ENCODE data around the gene C6orf132. TPM values are rescaled to one million over a fixed set of nuclear protein-coding genes. Genes with fewer than 3 reads are reported as not detected.

C6orf132 gene
- total and polyA plus RNA-seq, 2 of the 8 experiments (the other 6 are each of a cell fraction or from before 2014, with no cell fraction given), result 31.5 to 64.0 TPM

DNA sequence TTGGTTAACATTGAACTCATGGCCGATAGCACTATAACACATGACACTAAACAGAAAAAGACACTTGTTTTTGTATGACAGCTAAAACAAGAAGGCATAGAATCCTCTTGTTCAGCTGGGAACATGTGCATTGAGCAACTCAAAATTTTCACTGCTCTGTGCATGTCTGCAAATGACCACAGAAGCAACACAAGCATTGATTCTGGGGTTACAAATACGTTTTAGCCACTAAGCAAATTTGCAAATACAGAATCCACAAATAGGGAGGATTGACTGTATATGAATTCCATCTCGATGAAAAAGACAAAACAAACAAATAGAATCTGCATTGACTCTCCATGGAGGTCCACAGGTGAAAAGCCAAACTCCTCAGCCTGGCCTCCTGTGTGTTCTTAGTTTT is 31.7 kb downstream of the C6orf132 start:
- no peak overlapping the region for H3K4me3 ChIP-seq (ENCODE audit: extremely low read depth in 1 of 4, insufficient read depth in 2 of 4, low read depth in 3 of 4, low read length in 4 of 4)

More for the DNA sequence above, 31.7 kb downstream of the C6orf132 start:
- no peak for DNase-seq (ENCODE audit: low read depth in 1 of 2, low spot score in 2 of 2)
- Histone ChIP-seq H2BK5ac (ENCODE audit: low read depth, low read length) (no peak overlapping the region), H2BK12ac (ENCODE audit: low read depth, low read length) (no peak overlapping the region), H3K36me3 (ENCODE audit: control insufficient read depth in 2 of 4, insufficient read depth in 4 of 4, low read length in 3 of 4) (peaks cover 2 to 29% (median 13%) of the 10 kb centered on the region in 4 experiments; a peak in 5 of 8 replicates), H2BK120ac (replicated peaks; ENCODE audit: low read depth, low read length) (no peak overlapping the region), H3K4me2 (ENCODE audit: insufficient read depth in 1 of 2, low read depth in 2 of 2, low read length in 2 of 2) (no peak overlapping the region), H4K91ac (replicated peaks; ENCODE audit: insufficient read length, low read length) (no peak overlapping the region), H3K27ac (ENCODE audit: low read depth, low read length) (no peak overlapping the region), H3K79me2 (ENCODE audit: control insufficient read depth in 1 of 2, insufficient read depth in 2 of 2, low read length in 2 of 2) (peaks cover 0 to 29% of the 10 kb centered on the region in 2 experiments; a peak in 1 of 4 replicates), H2BK15ac (ENCODE audit: low read length) (no peak overlapping the region), H4K20me1 (replicated peaks in 1 of 2; ENCODE audit: control insufficient read depth in 1 of 2, insufficient read depth in 2 of 2, low read length in 2 of 2) (peaks cover 7 to 16% of the 10 kb centered on the region in 2 experiments), H2AFZ (ENCODE audit: low read length) (no peak overlapping the region), H3K4ac (replicated peaks; ENCODE audit: insufficient read length, low read depth, low read length) (no peak overlapping the region), H3K56ac (replicated peaks; ENCODE audit: insufficient read length, low read depth, low read length) (no peak overlapping the region), H3K18ac (ENCODE audit: extremely low read depth, low read length) (no peak overlapping the region), H3K23me2 (ENCODE audit: low read depth, low read length) (no peaks in the 10 kb centered on the region), H3K9me3 (ENCODE audit: insufficient read depth in 2 of 2, low read depth in 1 of 2, low read length in 1 of 2) (no peaks in the 10 kb centered on the region), H3K4me1 (replicated peaks in 1 of 4; ENCODE audit: control insufficient read depth in 3 of 4, insufficient read depth in 4 of 4, low read length in 3 of 4) (no peaks in the 10 kb centered on the region; a peak in 1 of 7 replicates), H3K14ac (ENCODE audit: insufficient read length) (no peak overlapping the region), H4K5ac (ENCODE audit: insufficient read length, low read depth, low read length) (no peak overlapping the region), H3K23ac (ENCODE audit: insufficient read length) (no peak overlapping the region), H3K27me3 (replicated peaks in 1 of 4; ENCODE audit: control insufficient read depth in 3 of 4, extremely low read depth in 1 of 4, insufficient read depth in 3 of 4, low read length in 3 of 4) (no peaks in the 10 kb centered on the region), H3K9ac (replicated peaks in 1 of 4; ENCODE audit: extremely low read depth in 1 of 4, low read depth in 3 of 4, low read length in 3 of 4) (no peak overlapping the region), H4K8ac (ENCODE audit: extremely low read depth, insufficient read depth, low read length) (no peak overlapping the region), H3K79me1 (ENCODE audit: low read depth, low read length) (peaks cover 4% of the 10 kb centered on the region; the same call in 1 of the 2 replicates), H2BK20ac (ENCODE audit: low read length) (no peak overlapping the region), H2AK5ac (ENCODE audit: low read depth, low read length) (no peak overlapping the region)
- CTCF ChIA-PET (ENCODE audit: partially characterized antibody), result interaction anchor here (0.6 to 5.1 kb wide), 12 partner anchors 11 to 44 kb away, joined by 3 to 24 read pairs (median 4); no protein-coding TSS in a partner anchor
- TF ChIP-seq ASH2L (IDR thresholded peaks at IDR 0.05; ENCODE audit: low read length) (no peak), NANOG (IDR thresholded peaks at IDR 0.05; ENCODE audit: insufficient read depth, low read depth, low read length, poor library complexity, severe bottlenecking) (no peak), EP300 (IDR thresholded peaks at IDR 0.05; ENCODE audit: borderline replicate concordance in 1 of 2, low read depth in 2 of 2, low read length in 2 of 2) (no peak), FOSL1 (IDR thresholded peaks at IDR 0.05; ENCODE audit: insufficient read depth, low read depth, low read length) (no peak), KDM4A (IDR thresholded peaks at IDR 0.05; ENCODE audit: low read depth, low read length, severe bottlenecking) (no peak), JUND (IDR thresholded peaks at IDR 0.05; ENCODE audit: low read length) (no peak)
- TF ChIP-seq, protein P1, sequence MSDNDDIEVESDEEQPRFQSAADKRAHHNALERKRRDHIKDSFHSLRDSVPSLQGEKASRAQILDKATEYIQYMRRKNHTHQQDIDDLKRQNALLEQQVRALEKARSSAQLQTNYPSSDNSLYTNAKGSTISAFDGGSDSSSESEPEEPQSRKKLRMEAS (IDR thresholded peaks at IDR 0.05), result no peak
- FAIRE-seq, result no peak
- POLR2A ChIA-PET (ENCODE audit: partially characterized antibody), result interaction anchor here (0.7 to 4.2 kb wide), 4 partner anchors 12 to 31 kb away, joined by 3 to 22 read pairs (median 8); partner anchors contain the start of gene C6orf132
- 89% methylated on average over 3 of the region's 3 CpGs; no CpG with 5 or more reads in 1 of the 2 experiments for WGBS, 2 experiments (ENCODE audit: extremely low coverage in 1 of 2, insufficient coverage in 1 of 2, insufficient read length in 1 of 2, insufficient replicate concordance in 2 of 2, low coverage in 1 of 2, low lambda C conversion rate in 2 of 2, missing lambda C conversion rate in 1 of 2)

Data from H1 (cell line).